Stimulated activated CD4-positive, alpha-beta T cell treated with anti-CD3 and anti-CD28 coated beads, Interleukin-4, amount 100 ng/mL, for 48 hours (primary cell): ENCODE results near the gene RASGRP3.
A peak's percentile ranks its signal among the peaks of the same experiment; 100 is the strongest.
"Not testable (repeated sequence)": the region's sequence is repeated elsewhere in the genome, so short reads cannot be mapped to it uniquely, and the experiment has no call there.

Experiments used
- DNase-seq, 2 donors: peaks; one replicate each; pipeline ENCODE4 v3.0.0-alpha.2; 2020; ENCODE audit warnings: low read depth in 2 of 2

Gene RASGRP3

GRCh38 chr2:33453905-33454479 lies 22.5 kb upstream of the RASGRP3 start:
- DNase-seq = no peak

DNA sequence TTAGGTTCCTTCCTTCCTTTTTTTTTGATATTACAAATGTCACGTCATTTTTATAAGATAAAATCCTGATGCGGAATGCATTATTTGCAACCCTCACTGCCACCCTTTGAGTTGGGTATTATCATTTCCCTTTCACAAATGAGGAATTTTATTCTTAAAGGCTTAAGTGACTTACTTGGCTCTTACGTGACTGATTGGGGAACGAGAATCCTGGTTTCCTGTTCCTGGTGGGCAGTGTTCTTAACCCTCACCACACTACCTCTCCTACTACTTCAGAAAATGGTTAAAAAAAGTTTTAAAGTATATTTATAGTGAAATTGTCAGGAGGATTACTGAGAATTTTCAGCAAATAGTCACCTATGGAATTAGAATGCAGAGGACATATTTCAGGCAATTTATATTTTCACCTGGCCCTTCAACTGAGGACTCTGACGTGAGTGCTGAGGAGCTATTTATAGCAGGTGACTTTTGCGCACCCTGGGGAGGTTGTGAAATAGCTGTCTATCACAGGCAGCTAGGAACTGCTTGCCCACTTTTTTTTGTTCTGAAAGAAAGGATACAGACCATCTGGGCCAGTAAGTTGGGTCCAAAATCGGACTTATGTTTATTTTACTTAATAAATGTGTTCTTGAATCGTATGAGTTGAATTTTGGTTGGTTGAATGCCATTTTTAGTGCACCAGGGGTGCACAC lies 18.7 kb upstream of the RASGRP3 start:
- DNase-seq = no peak

DNA sequence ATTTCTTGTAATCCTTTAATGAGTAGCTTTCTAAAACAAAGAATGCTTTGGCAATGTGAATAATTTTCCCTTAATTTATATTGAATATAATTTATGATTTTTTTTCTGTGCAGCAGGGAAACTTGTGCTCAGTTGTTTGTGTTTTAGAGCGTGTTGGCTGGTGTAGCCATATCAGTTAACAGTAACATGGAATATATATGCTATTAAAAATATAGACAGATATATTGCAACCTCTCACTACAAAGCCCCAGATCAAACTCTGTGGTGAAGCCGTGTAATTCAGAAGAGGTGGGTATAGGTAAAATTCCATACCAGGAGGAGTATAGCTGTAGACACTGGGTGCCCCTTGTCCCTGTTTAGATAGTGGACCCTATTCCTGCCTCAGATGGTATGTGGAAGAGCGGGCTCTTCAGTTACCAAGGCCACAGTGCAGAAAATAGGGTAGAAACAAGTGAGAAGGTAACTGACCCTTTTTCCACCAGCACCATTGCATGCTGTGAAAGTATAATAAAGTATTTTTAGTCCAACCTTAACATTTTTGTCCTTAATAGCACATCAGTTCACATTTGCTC lies 18.1 kb upstream of the RASGRP3 start:
- DNase-seq = no peak

- DNase-seq = no peak
Observed at GRCh38 chr2:33459745-33460144, 16.7 kb upstream of the RASGRP3 start.

- DNase-seq = not testable (repeated sequence)
Observed at GRCh38 chr2:33462512-33462911, 13.9 kb upstream of the RASGRP3 start.

DNA sequence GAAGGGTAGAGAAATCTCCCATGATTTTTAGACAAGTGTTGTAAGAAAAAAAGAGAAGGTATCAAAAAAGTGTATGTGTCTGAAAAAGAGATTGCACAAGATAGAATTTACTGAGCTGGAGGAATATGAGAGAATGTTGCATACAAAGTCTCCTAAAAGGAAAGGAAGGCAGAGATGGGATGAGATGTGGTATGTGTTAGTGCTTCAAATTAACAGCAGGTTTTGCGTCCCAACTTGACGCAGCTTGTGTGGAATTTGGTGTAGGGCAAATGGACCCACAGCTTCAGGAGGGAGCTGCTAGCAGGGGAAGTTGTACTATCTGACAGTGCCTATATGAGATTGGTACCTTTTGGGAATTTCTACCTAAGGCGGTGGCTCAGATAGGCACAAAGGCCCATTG lies 9.0 kb upstream of the RASGRP3 start:
- no peak for DNase-seq

DNA sequence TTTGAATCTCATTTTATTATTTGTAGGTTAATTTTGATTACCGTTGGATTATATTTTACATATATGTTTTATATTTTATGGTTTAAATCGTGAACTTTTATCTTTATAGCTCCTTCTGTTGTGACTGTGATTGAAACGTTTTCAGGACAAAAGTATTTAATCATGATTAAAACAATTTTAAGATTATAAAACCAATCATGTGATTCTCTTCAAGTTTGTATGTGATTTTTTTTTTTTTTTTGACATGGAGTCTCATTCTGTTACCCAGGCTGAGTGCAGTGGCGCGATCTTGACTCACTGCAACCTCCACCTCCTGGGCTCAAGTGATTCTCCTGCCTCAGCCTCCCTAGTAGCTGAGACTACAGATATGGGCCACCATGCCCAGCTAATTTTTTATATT lies 7.2 kb upstream of the RASGRP3 start:
- no peak for DNase-seq

GRCh38 chr2:33475224-33476130 lies 972 bp upstream of the RASGRP3 start:
- DNase-seq = peak; percentile 64 to 65

DNA sequence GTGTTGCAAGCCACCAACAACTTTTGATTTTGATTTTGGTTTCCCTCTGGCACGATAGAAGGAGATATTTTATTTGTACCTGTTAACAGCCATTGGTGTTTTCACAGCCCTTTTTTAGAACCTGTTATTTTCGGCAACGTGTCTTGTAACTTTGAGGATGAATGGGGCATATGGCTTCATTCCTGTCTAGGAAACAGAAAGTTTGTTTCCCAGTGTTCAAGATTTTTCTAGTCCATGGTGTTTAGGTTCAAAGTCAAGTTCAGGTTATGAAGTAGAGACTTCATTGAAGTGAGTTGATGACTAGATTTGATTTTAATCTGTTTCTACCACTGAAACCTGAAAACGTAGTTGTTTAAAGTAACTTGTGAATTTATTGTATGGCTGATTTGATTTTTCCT lies 343 bp downstream of the RASGRP3 start:
- no peak for DNase-seq

DNA sequence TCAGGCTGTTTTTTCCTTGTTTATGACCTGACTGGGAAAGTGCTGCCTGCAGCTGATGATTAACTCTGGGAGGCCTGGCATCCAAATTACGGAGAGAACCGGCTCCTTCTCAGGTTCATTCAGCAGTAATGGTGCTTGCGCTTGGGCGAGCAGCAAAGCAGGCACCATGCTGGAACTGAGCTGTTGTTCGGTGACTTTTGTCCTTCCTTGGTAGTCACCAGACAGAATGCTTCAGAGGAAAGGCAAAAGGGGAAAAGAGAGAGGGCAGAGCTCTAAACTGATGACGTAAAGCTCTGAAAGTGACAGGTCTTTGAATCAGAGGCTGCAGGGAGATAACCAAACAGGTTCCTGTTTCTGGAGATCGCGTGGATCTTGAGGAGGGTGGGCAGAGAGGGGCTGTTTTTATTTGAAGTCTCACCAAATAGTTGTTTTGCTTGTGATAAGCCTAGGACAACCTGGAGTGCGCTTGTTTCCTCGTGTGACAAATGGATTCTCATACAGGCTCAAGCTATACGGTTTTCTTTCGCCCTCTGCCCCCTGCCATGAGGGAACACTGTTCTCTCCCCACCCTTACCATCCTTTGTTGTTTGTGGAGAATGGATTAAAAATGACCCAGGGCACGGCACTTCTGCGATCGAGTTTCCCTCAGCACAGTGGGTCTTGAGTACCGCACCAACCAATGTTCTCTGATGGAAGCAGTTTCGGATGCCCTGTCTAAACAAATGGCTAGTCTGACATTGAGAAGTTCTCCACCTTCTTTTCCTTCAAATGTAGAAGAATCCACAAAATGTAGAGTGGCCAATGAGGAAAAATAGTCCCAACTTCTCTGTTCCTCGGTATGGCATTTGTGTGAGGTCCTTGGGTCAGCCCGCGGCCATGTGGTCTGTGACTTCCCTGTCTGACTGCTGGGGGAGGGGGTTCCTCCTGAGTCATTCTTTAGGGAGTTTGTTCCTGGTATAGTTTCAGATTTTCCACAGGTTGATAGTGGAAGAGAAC lies 1.3 kb downstream of the RASGRP3 start:
- no peak for DNase-seq

DNA sequence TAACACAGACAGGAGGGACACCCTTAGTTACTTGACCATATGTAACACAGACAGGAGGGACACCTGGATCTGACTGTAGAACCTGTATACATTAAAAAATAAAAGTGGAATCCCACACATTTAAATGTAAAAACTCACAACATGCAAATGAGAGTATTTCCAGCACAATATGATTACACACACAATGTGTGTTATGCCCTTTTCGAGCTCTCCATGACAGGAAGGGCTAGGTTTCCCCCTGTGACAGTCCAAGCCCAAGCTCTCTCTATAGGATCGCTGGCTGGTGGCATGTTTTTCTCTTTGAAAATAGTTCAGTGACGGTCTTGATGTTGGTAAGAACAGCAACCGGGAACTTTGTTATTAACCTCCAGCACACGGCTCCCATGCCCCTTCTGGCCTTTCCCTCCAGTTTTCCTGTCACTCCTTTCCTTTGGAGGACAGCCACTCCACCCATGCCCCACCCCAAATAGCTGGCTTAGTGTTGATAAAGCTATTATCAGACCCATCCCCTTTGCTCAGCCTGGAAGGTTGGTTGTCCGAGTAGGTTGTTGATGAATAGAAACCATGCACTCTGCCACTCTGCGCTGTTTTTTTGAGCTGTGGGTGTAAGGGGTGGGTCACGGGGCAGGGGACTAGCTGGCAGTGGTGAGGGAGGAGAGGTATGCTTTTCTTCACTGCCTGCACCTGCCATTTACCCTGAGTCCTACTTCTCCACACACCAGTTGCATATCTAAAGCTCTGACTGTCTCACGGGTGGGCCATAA lies 2.7 kb downstream of the RASGRP3 start:
- DNase-seq = no peak

- DNase-seq = no peak
Observed at GRCh38 chr2:33482518-33482917, 6.1 kb downstream of the RASGRP3 start.

- no peak for DNase-seq
Observed at GRCh38 chr2:33484042-33484621, 7.7 kb downstream of the RASGRP3 start.

- no peak for DNase-seq
Observed at GRCh38 chr2:33485051-33485450, 8.6 kb downstream of the RASGRP3 start.

DNA sequence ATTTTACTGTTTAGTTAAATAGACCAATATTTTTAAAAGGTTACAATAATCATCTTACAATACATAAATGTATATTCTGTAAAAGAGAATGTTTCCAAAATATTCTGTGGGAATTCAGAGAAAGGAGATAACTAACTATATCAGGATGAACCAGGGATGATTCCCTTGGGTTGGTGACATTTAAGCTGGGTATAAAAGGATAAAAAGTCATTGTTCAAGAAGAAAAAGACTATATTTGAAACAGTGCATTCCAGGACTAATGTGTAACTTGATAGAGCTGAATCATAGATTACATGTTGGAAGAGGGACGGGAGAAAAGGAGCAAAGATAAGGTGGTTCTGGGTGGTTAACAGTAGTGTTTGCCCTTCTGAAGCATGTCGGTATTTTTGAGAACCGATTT lies 10.1 kb downstream of the RASGRP3 start:
- DNase-seq = no peak

DNA sequence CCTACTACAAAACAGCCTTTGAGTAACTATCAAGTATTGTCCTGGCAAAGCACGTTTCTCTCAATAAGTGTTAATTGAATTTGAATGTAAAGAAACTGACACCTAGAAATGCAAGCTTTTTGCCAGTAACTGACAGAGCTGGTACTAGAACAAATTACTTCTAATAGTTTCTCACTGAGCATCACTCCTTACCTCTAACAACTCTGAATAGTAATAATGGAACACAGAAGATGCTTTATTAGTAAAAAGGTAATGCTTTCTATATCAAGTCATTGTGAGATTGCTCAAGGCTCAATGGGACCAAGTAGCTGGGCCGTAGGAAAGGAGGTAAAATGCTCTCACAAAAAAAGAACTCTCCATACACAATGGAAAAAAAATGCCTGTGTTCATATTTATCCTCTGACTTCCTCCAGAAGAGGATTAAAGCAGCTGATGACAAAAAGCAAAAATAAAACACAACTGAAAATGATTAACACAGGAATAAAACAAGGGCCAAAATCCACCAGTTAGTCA lies 11.8 kb downstream of the RASGRP3 start:
- DNase-seq = no peak

DNA sequence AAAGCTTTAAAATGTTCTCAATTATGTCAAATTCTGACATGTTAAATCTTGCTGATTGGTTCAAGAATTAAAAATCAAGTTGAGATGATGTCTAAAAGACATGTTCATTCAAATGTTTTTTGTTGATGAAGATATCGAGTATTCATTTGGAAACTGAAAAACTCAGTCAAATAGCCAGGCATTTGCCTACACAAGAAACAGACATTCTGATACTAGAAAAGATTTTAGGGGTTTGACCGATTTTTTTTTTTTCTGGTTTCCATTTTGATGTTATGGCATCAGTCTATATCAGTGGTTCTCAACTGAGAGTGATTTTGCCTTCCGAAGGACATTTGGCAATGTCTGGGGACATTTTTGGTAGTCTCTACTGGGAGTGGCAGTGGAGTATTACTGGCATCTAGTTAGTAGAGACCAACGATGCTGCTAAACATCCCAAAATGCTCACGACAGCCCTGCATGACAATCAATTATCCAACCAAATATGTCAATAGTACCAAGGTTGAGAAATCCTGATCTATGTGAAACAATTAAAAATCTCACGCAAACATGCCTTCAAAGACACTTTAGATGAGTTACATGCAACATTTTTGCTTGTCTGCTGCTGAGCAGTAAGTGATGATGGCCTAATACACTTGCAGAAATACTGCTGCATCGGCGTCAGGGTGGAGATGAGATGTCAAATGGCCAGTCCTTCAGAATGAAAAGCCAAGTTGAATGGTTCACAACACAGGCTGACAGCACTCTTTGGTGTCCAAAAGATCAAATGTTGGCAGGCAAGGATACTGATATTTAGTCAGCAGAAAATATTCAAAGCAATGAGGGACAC lies 12.5 kb downstream of the RASGRP3 start:
- DNase-seq = no peak

GRCh38 chr2:33489835-33490431 lies 13.5 kb downstream of the RASGRP3 start:
- no peak for DNase-seq
